Measurements from ENCODE around the gene ATP8A2. TPM values are rescaled to one million over a fixed set of nuclear protein-coding genes. Genes with fewer than 3 reads are reported as not detected.

ATP8A2 gene
- total RNA-seq, 1 donor: 0.72 TPM

DNA sequence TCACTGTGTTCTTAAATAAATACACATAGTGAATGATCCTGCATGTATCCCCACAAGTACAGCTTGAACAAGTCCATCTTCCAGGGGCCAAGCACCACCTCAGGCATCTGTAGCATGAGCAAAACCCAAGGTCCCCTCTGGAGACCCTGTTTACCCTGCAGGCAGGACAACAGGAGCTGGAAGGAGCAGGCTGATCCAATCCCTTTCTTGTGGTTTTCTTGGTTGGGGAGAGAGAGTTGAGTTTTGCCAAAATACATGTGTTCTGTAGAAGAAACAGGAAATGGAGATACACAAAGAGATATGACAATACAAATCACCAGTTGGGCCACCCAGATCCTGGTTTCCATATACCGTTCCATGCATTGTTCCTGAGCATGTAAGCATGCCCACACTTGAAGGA lies 587.2 kb downstream of the ATP8A2 start:
- Histone ChIP-seq H3K4me2 (ENCODE audit: insufficient read depth, low read length) (no peak overlapping the region), H3K36me3 (ENCODE audit: insufficient read depth, low read length) (no peaks in the 10 kb centered on the region), H3K27me3 (ENCODE audit: insufficient read depth, low read length) (no peaks in the 10 kb centered on the region), H4K20me1 (ENCODE audit: insufficient read depth, low read length) (no peaks in the 10 kb centered on the region), H2AFZ (ENCODE audit: low read length) (no peak overlapping the region), H3K4me3 (ENCODE audit: insufficient read depth, low read length) (no peak overlapping the region), H3K9me3 (ENCODE audit: low read depth, low read length) (no peaks in the 10 kb centered on the region), H3K27ac (ENCODE audit: low read depth, low read length) (no peak overlapping the region), H3K4me1 (ENCODE audit: insufficient read depth, low read length) (no peaks in the 10 kb centered on the region), H3K79me2 (ENCODE audit: insufficient read depth, low read length) (no peaks in the 10 kb centered on the region)
- TF ChIP-seq, protein P1, sequence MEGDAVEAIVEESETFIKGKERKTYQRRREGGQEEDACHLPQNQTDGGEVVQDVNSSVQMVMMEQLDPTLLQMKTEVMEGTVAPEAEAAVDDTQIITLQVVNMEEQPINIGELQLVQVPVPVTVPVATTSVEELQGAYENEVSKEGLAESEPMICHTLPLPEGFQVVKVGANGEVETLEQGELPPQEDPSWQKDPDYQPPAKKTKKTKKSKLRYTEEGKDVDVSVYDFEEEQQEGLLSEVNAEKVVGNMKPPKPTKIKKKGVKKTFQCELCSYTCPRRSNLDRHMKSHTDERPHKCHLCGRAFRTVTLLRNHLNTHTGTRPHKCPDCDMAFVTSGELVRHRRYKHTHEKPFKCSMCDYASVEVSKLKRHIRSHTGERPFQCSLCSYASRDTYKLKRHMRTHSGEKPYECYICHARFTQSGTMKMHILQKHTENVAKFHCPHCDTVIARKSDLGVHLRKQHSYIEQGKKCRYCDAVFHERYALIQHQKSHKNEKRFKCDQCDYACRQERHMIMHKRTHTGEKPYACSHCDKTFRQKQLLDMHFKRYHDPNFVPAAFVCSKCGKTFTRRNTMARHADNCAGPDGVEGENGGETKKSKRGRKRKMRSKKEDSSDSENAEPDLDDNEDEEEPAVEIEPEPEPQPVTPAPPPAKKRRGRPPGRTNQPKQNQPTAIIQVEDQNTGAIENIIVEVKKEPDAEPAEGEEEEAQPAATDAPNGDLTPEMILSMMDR (IDR thresholded peaks at IDR 0.05; ENCODE audit: extremely low read depth, low read depth, low read length): no peak
- no peak for DNase-seq (ENCODE audit: insufficient read length, low spot score, missing footprints)

- no peak overlapping the region for H3K27ac ChIP-seq (ENCODE audit: low read depth, low read length)
- no peaks in the 10 kb centered on the region for H3K79me2 ChIP-seq (ENCODE audit: insufficient read depth, low read length)
- TF ChIP-seq, protein P1 (IDR thresholded peaks at IDR 0.05; ENCODE audit: extremely low read depth, low read depth, low read length): no peak
- no peak overlapping the region for H2AFZ ChIP-seq (ENCODE audit: low read length)
- H3K27me3 ChIP-seq (ENCODE audit: insufficient read depth, low read length): no peaks in the 10 kb centered on the region
- no peak overlapping the region for H3K4me3 ChIP-seq (ENCODE audit: insufficient read depth, low read length)
- DNase-seq (ENCODE audit: insufficient read length, low spot score, missing footprints): no peak
- no peaks in the 10 kb centered on the region for H3K36me3 ChIP-seq (ENCODE audit: insufficient read depth, low read length)
- no peaks in the 10 kb centered on the region for H3K9me3 ChIP-seq (ENCODE audit: low read depth, low read length)
- no peaks in the 10 kb centered on the region for H4K20me1 ChIP-seq (ENCODE audit: insufficient read depth, low read length)
- H3K4me2 ChIP-seq (ENCODE audit: insufficient read depth, low read length): no peak overlapping the region
- no peaks in the 10 kb centered on the region for H3K4me1 ChIP-seq (ENCODE audit: insufficient read depth, low read length)
Observed at GRCh38 chr13:25961294-25961693, 589.5 kb downstream of the ATP8A2 start.

DNA sequence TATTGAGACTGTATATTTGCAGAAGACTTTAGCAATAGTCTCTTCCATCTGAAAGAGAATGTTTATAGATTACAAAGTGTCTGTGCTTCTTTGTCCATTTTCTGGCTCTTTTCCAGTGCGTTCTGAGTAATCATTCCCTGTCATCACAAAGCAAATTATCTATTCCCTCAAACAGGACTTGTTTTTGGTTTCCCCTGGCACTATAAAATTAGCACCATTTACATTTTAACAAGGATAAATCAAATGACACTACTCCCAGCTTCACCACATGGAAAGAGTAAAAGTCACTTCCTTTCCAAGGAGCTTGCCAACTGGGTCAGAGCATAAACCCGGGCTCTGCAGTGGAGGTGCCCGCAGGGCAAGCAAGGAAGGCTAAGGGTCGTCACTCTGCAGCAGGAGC lies 591.9 kb downstream of the ATP8A2 start:
- TF ChIP-seq, protein P1 (IDR thresholded peaks at IDR 0.05; ENCODE audit: extremely low read depth, low read depth, low read length): no peak
- Histone ChIP-seq H4K20me1 (ENCODE audit: insufficient read depth, low read length) (no peaks in the 10 kb centered on the region), H3K27ac (ENCODE audit: low read depth, low read length) (no peak overlapping the region), H3K4me2 (ENCODE audit: insufficient read depth, low read length) (no peak overlapping the region), H2AFZ (ENCODE audit: low read length) (no peak overlapping the region), H3K36me3 (ENCODE audit: insufficient read depth, low read length) (no peaks in the 10 kb centered on the region), H3K9me3 (ENCODE audit: low read depth, low read length) (no peaks in the 10 kb centered on the region), H3K4me1 (ENCODE audit: insufficient read depth, low read length) (no peaks in the 10 kb centered on the region), H3K27me3 (ENCODE audit: insufficient read depth, low read length) (no peaks in the 10 kb centered on the region), H3K79me2 (ENCODE audit: insufficient read depth, low read length) (no peaks in the 10 kb centered on the region), H3K4me3 (ENCODE audit: insufficient read depth, low read length) (no peak overlapping the region)
- no peak for DNase-seq (ENCODE audit: insufficient read length, low spot score, missing footprints)

GRCh38 chr13:25965596-25965995 lies 593.8 kb downstream of the ATP8A2 start:
- Histone ChIP-seq H3K79me2 (ENCODE audit: insufficient read depth, low read length) (no peaks in the 10 kb centered on the region), H3K9me3 (ENCODE audit: low read depth, low read length) (no peaks in the 10 kb centered on the region), H3K27me3 (ENCODE audit: insufficient read depth, low read length) (no peaks in the 10 kb centered on the region), H3K4me2 (ENCODE audit: insufficient read depth, low read length) (no peak overlapping the region), H3K36me3 (ENCODE audit: insufficient read depth, low read length) (no peaks in the 10 kb centered on the region), H2AFZ (ENCODE audit: low read length) (no peak overlapping the region), H3K27ac (ENCODE audit: low read depth, low read length) (no peak overlapping the region), H3K4me1 (ENCODE audit: insufficient read depth, low read length) (no peaks in the 10 kb centered on the region), H3K4me3 (ENCODE audit: insufficient read depth, low read length) (no peak overlapping the region), H4K20me1 (ENCODE audit: insufficient read depth, low read length) (no peaks in the 10 kb centered on the region)
- TF ChIP-seq, protein P1 (IDR thresholded peaks at IDR 0.05; ENCODE audit: extremely low read depth, low read depth, low read length): no peak
- DNase-seq (ENCODE audit: insufficient read length, low spot score, missing footprints): no peak

Data from osteoblast (primary cell).